ENCODE data around the gene DGKG.

DNA sequence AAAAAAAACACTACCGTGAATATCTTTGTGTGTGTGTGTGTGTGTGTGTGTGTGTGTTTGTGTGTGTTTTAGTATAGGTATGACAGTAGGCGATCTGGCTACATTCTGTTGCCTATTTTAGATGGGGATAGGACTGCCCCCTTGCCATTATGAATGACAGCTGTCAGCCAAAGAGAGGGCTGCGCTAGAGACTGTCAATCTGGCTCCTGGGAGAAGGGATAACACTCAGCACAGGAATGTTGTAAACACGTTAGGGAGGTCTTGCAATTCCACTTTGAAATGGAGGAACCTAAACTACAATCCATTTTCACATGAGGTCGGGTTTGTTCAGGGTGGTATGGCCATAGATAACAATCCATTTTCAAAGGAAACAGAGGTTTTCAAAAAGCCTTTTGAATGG is 239.0 kb downstream of the DGKG start:
- no peak for TF ChIP-seq EZH2 (IDR thresholded peaks at IDR 0.05; ENCODE audit: low read length)
- TF ChIP-seq, protein P1, sequence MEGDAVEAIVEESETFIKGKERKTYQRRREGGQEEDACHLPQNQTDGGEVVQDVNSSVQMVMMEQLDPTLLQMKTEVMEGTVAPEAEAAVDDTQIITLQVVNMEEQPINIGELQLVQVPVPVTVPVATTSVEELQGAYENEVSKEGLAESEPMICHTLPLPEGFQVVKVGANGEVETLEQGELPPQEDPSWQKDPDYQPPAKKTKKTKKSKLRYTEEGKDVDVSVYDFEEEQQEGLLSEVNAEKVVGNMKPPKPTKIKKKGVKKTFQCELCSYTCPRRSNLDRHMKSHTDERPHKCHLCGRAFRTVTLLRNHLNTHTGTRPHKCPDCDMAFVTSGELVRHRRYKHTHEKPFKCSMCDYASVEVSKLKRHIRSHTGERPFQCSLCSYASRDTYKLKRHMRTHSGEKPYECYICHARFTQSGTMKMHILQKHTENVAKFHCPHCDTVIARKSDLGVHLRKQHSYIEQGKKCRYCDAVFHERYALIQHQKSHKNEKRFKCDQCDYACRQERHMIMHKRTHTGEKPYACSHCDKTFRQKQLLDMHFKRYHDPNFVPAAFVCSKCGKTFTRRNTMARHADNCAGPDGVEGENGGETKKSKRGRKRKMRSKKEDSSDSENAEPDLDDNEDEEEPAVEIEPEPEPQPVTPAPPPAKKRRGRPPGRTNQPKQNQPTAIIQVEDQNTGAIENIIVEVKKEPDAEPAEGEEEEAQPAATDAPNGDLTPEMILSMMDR (optimal IDR thresholded peaks at IDR 0.05 in 1 of 3, IDR thresholded peaks at IDR 0.05 in 1 of 3, conservative IDR thresholded peaks at IDR 0.05 in 1 of 3; ENCODE audit: extremely low read depth in 1 of 3, insufficient read depth in 2 of 3, low read length in 3 of 3): no peak

All from keratinocyte (primary cell).